Measurements from ENCODE around the gene NHLRC3. TPM values are rescaled to one million over a fixed set of nuclear protein-coding genes. Genes with fewer than 3 reads are reported as not detected.

Gene NHLRC3
- total RNA-seq, 4 donors from 2014 or later, result 9.3 to 12.0 (median 10.2) TPM

DNA sequence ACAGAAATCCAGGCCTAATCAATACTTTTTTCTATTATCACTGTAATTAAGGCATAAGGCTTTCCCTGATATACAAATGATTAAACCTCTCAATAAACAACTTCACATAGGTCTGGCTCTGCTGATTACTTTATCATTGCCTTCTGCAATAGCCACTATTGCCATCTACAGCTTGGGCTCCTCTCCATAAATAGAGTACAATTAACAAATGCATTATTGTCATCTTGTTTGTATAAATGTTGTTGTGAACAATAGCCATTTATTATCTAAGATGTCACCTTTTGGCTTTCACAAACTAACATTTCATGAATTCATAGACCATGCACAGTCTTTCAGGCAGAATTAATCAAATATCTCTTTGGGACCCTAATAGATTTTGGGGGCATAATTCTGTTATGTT is 53.3 kb downstream of the NHLRC3 start:
- Histone ChIP-seq H3K27me3 (no peaks in the 10 kb centered on the region), H3K9me3 (no peaks in the 10 kb centered on the region), H3K4me1 (no peaks in the 10 kb centered on the region), H3K27ac (replicated peaks in 1 of 4) (no peak overlapping the region), H3K36me3 (no peaks in the 10 kb centered on the region), H3K4me3 (no peak overlapping the region)
- TF ChIP-seq POLR2A (IDR thresholded peaks at IDR 0.05; ENCODE audit: low read depth) (no peak), EP300 (IDR thresholded peaks at IDR 0.05) (no peak), POLR2AphosphoS5 (IDR thresholded peaks at IDR 0.05) (no peak)
- TF ChIP-seq, protein P1, sequence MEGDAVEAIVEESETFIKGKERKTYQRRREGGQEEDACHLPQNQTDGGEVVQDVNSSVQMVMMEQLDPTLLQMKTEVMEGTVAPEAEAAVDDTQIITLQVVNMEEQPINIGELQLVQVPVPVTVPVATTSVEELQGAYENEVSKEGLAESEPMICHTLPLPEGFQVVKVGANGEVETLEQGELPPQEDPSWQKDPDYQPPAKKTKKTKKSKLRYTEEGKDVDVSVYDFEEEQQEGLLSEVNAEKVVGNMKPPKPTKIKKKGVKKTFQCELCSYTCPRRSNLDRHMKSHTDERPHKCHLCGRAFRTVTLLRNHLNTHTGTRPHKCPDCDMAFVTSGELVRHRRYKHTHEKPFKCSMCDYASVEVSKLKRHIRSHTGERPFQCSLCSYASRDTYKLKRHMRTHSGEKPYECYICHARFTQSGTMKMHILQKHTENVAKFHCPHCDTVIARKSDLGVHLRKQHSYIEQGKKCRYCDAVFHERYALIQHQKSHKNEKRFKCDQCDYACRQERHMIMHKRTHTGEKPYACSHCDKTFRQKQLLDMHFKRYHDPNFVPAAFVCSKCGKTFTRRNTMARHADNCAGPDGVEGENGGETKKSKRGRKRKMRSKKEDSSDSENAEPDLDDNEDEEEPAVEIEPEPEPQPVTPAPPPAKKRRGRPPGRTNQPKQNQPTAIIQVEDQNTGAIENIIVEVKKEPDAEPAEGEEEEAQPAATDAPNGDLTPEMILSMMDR (IDR thresholded peaks at IDR 0.05), result no peak
- intact Hi-C loops (cut with DNase I), result no loop called here
- DNase-seq (ENCODE audit: extremely low spot score), result no peak

DNA sequence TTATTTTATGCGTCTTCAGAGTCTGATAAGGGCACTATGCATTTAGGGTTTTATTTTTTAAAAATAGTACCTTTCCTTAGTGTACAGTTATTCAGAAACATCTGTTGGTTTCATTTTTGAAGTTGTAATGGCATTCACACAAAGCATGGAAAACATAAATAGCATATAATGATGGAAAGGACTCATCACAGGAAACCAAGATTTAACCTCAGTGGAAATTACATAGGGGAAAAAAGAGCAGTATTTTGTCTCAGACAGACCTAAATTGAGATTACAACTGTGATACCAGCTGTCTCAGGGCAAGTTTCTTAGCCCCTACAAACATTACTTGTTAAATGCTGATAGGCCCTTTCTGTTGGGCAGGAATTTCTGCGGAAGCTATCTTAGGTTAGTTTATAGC is 57.2 kb downstream of the NHLRC3 start:
- DNase-seq (ENCODE audit: extremely low spot score), result no peak
- no peaks in the 10 kb centered on the region for H3K4me1 ChIP-seq
- H3K9me3 ChIP-seq, result no peaks in the 10 kb centered on the region
- TF ChIP-seq POLR2A (IDR thresholded peaks at IDR 0.05; ENCODE audit: low read depth), result no peak
- TF ChIP-seq POLR2AphosphoS5 (IDR thresholded peaks at IDR 0.05), result no peak
- no peak for TF ChIP-seq EP300 (IDR thresholded peaks at IDR 0.05)
- TF ChIP-seq, protein P1 (IDR thresholded peaks at IDR 0.05), result no peak
- no peaks in the 10 kb centered on the region for H3K36me3 ChIP-seq
- H3K27me3 ChIP-seq, result no peaks in the 10 kb centered on the region
- intact Hi-C loops (cut with DNase I), result no loop called here
- no peak overlapping the region for H3K4me3 ChIP-seq
- 85% methylated on average over 2 of the region's 2 CpGs for WGBS
- no peak overlapping the region for H3K27ac ChIP-seq (replicated peaks in 1 of 4)

DNA sequence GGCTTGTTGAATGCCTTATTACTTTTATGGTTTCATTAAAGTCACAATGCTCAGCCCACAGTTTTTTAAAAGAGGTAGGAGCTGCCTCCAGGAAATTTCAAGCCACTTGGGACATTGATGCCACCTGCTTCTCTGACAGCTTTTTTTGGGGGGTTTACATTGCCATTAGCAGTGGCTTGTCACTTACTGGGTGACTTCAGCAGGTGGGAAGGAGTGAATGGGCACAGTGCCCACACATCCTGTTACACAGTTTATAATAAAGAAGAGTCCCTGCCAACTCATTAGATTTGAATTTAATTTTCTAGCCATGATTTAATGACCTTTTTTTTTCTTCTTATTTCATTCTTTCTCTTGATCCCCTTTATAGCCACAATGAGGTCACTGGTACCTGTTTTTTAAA is 61.0 kb downstream of the NHLRC3 start:
- Histone ChIP-seq H3K9me3 (no peaks in the 10 kb centered on the region), H3K27me3 (no peaks in the 10 kb centered on the region), H3K4me3 (no peak overlapping the region), H3K27ac (replicated peaks in 1 of 4) (no peak overlapping the region), H3K36me3 (no peaks in the 10 kb centered on the region), H3K4me1 (no peaks in the 10 kb centered on the region)
- DNase-seq (ENCODE audit: extremely low spot score), result no peak
- intact Hi-C loops (cut with DNase I), result no loop called here
- TF ChIP-seq EP300 (IDR thresholded peaks at IDR 0.05), result no peak
- TF ChIP-seq POLR2A (IDR thresholded peaks at IDR 0.05; ENCODE audit: low read depth), result no peak
- TF ChIP-seq POLR2AphosphoS5 (IDR thresholded peaks at IDR 0.05), result no peak
- TF ChIP-seq, protein P1 (IDR thresholded peaks at IDR 0.05), result no peak

Other genes with a start within 250 kb of the NHLRC3 start
- gene STOML3, start 47.6 kb upstream of the NHLRC3 start, total RNA-seq, result not detected
- 10 to 100 TPM in 3 of 4 donors, 1 to 10 TPM in 1; 9.1 to 16.9 (median 10.5) TPM for gene PROSER1, start 367 bp upstream of the NHLRC3 start, total RNA-seq

Data from esophagus muscularis mucosa (tissue), 4 donors.